ENCODE results near the gene GBP2. TPM values are rescaled to one million over a fixed set of nuclear protein-coding genes. Genes with fewer than 3 reads are reported as not detected.

The GBP2 gene
- total and polyA plus RNA-seq, 4 donors = 17.2 to 89.2 (median 52.1) TPM

DNA sequence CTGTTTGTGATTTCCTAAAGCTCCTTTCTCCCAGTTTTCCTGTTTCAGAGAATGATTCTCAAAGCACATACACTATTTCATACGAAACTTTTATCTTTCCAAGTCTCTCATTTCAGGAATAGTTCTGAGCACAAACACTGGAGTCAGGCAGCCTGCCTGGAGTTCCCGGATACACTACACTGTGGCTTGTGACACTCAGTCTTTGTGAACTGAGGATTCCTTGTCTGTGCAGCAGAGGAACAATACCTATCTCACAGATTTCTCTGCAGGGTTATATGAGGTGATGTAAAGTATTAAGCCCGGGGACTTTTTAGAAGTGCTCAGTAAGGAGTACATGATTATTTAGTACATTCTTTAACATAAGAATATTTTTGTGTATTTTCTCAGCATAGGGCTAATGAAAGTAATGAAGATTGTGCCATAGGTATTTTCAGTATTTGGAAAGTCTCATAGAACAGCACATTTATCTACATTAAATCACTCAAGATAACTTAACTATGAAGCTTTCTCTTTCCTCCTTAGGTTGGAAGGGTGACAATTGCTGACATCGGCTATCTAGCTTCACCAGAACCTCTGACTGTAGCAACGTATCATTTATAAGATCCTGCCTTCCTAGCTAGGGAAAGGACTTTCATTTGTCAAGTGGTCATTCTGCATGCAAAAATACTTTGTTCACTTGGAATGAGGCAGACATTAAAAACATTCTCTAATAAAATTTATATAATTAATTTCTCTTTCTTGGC is 12.9 kb downstream of the GBP2 start:
- no peak overlapping the region for H3K4me3 ChIP-seq
- H3K27me3 ChIP-seq (ENCODE audit: control insufficient read depth in 3 of 3, insufficient read depth in 3 of 3, low read length in 2 of 3) = no peaks in the 10 kb centered on the region
- TF ChIP-seq, protein P1, sequence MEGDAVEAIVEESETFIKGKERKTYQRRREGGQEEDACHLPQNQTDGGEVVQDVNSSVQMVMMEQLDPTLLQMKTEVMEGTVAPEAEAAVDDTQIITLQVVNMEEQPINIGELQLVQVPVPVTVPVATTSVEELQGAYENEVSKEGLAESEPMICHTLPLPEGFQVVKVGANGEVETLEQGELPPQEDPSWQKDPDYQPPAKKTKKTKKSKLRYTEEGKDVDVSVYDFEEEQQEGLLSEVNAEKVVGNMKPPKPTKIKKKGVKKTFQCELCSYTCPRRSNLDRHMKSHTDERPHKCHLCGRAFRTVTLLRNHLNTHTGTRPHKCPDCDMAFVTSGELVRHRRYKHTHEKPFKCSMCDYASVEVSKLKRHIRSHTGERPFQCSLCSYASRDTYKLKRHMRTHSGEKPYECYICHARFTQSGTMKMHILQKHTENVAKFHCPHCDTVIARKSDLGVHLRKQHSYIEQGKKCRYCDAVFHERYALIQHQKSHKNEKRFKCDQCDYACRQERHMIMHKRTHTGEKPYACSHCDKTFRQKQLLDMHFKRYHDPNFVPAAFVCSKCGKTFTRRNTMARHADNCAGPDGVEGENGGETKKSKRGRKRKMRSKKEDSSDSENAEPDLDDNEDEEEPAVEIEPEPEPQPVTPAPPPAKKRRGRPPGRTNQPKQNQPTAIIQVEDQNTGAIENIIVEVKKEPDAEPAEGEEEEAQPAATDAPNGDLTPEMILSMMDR (IDR thresholded peaks at IDR 0.05; ENCODE audit: control extremely low read depth, extremely low read depth) = no peak
- H3K36me3 ChIP-seq (ENCODE audit: control insufficient read depth in 4 of 4, insufficient read depth in 4 of 4, low read length in 4 of 4) = peaks cover 0 to 30% (median 10%) of the 10 kb centered on the region in 4 donors
- no peaks in the 10 kb centered on the region for H3K4me1 ChIP-seq (ENCODE audit: control insufficient read depth in 5 of 5, insufficient read depth in 5 of 5, low read length in 5 of 5)
- 70 to 86% methylated on average over 5 of the region's 5 CpGs for WGBS, 2 donors
- no peak overlapping the region for H3K27ac ChIP-seq (ENCODE audit: low read depth in 1 of 2, low read length in 1 of 2)
- H3K9ac ChIP-seq (ENCODE audit: insufficient read depth in 1 of 2, low read length in 2 of 2) = no peak overlapping the region
- no peaks in the 10 kb centered on the region for H3K9me3 ChIP-seq (ENCODE audit: control insufficient read depth in 4 of 4, insufficient read depth in 3 of 4, low read length in 3 of 4)
- no peak for ATAC-seq (ENCODE audit: insufficient read depth, low FRiP score)
- peak in 1 of 3 donors; percentile 13 for DNase-seq

DNA sequence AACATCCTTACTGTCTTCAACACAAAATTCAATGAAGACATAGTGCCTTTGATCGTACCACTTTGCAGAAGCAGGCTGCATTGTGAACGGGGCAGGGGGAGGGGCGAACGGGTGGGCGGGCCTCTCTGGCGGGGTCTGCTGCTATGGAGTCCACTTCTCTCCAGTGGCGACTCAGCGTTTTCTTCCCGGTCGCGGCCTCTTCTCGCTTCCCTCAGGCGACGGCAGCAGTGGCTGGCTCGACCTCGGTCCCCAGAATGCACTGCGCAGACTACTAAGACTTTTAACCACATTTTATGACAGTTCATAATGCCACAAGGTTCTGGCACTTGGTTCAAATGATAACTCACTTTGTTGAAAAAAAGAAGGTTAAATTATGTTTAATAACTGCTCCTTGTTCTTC is 21.2 kb downstream of the GBP2 start:
- no peaks in the 10 kb centered on the region for H3K4me1 ChIP-seq (ENCODE audit: control insufficient read depth in 5 of 5, insufficient read depth in 5 of 5, low read length in 5 of 5)
- 94 to 95% methylated on average over 17 of the region's 17 CpGs for WGBS, 2 donors
- H3K4me3 ChIP-seq = no peak overlapping the region
- no peak for ATAC-seq (ENCODE audit: insufficient read depth, low FRiP score)
- no peak overlapping the region for H3K27ac ChIP-seq (ENCODE audit: low read depth in 1 of 2, low read length in 1 of 2)
- H3K27me3 ChIP-seq (ENCODE audit: control insufficient read depth in 3 of 3, insufficient read depth in 3 of 3, low read length in 2 of 3) = no peaks in the 10 kb centered on the region
- peaks cover 0 to 17% (median 5%) of the 10 kb centered on the region in 4 donors for H3K36me3 ChIP-seq (ENCODE audit: control insufficient read depth in 4 of 4, insufficient read depth in 4 of 4, low read length in 4 of 4)
- DNase-seq = no peak
- H3K9me3 ChIP-seq (ENCODE audit: control insufficient read depth in 4 of 4, insufficient read depth in 3 of 4, low read length in 3 of 4) = no peaks in the 10 kb centered on the region
- no peak overlapping the region for H3K9ac ChIP-seq (ENCODE audit: insufficient read depth in 1 of 2, low read length in 2 of 2)
- TF ChIP-seq, protein P1 (IDR thresholded peaks at IDR 0.05; ENCODE audit: control extremely low read depth, extremely low read depth) = no peak

DNA sequence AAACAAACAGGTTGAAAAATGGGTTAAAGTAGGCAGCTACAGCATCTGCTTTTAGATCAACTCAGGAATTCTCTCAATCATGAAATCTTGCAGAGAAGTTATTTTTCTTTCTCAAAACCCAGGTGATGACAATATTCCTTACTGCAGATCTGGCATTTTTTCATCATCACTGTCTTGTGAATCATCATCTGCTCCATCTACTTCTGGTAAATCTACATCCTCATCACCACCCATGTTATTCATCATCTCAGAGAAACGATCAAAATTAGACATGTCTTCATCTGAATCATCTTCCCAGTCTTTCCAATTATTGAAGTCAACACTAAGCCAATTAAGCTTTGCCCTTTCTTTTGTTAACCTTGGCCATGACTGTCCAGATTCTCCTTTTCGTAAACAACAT is 21.8 kb downstream of the GBP2 start:
- no peaks in the 10 kb centered on the region for H3K4me1 ChIP-seq (ENCODE audit: control insufficient read depth in 5 of 5, insufficient read depth in 5 of 5, low read length in 5 of 5)
- no peaks in the 10 kb centered on the region for H3K9me3 ChIP-seq (ENCODE audit: control insufficient read depth in 4 of 4, insufficient read depth in 3 of 4, low read length in 3 of 4)
- H3K27me3 ChIP-seq (ENCODE audit: control insufficient read depth in 3 of 3, insufficient read depth in 3 of 3, low read length in 2 of 3) = no peaks in the 10 kb centered on the region
- no peak overlapping the region for H3K4me3 ChIP-seq
- 87 to 91% methylated on average over 2 of the region's 2 CpGs for WGBS, 2 donors
- no peak overlapping the region for H3K9ac ChIP-seq (ENCODE audit: insufficient read depth in 1 of 2, low read length in 2 of 2)
- no peak overlapping the region for H3K27ac ChIP-seq (ENCODE audit: low read depth in 1 of 2, low read length in 1 of 2)
- H3K36me3 ChIP-seq (ENCODE audit: control insufficient read depth in 4 of 4, insufficient read depth in 4 of 4, low read length in 4 of 4) = peaks cover 0 to 15% (median 3%) of the 10 kb centered on the region in 4 donors
- TF ChIP-seq, protein P1 (IDR thresholded peaks at IDR 0.05; ENCODE audit: control extremely low read depth, extremely low read depth) = no peak
- ATAC-seq (ENCODE audit: insufficient read depth, low FRiP score) = no peak
- DNase-seq = no peak

DNA sequence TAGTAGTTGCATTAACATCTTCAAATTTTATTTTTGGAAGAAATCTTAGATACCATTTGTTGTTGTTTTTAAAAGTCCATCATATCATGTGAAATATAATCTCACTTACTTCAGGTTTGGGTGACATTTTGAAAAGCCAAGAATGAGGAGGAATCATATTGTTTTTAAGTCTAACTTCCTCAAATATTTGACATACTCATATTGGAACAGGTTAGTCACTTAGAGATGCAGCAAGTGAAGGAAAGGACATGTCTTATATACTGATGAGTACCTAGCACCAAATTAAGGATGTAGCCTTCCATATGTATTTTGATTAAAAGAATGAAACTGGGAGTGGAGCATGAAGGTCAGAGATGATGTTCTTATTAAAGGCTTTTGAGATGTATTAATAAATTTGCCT is 23.9 kb downstream of the GBP2 start:
- no peak overlapping the region for H3K9ac ChIP-seq (ENCODE audit: insufficient read depth in 1 of 2, low read length in 2 of 2)
- no peak overlapping the region for H3K27ac ChIP-seq (ENCODE audit: low read depth in 1 of 2, low read length in 1 of 2)
- no peaks in the 10 kb centered on the region for H3K9me3 ChIP-seq (ENCODE audit: control insufficient read depth in 4 of 4, insufficient read depth in 3 of 4, low read length in 3 of 4)
- H3K27me3 ChIP-seq (ENCODE audit: control insufficient read depth in 3 of 3, insufficient read depth in 3 of 3, low read length in 2 of 3) = no peaks in the 10 kb centered on the region
- H3K36me3 ChIP-seq (ENCODE audit: control insufficient read depth in 4 of 4, insufficient read depth in 4 of 4, low read length in 4 of 4) = peaks cover 0 to 9% (median 3%) of the 10 kb centered on the region in 4 donors
- no peak for DNase-seq
- no peak for ATAC-seq (ENCODE audit: insufficient read depth, low FRiP score)
- H3K4me3 ChIP-seq = no peak overlapping the region
- H3K4me1 ChIP-seq (ENCODE audit: control insufficient read depth in 5 of 5, insufficient read depth in 5 of 5, low read length in 5 of 5) = no peaks in the 10 kb centered on the region
- TF ChIP-seq, protein P1 (IDR thresholded peaks at IDR 0.05; ENCODE audit: control extremely low read depth, extremely low read depth) = no peak

Data from lung (tissue), 12 donors.